DND-41 (cell line): ENCODE measurements around the gene HMGXB3.

Source experiments
- EZH2 ChIP-seq: IDR thresholded peaks from 3 replicates; pipeline ENCODE4 v1.6.1; 2012; ENCODE audit warnings: borderline replicate concordance, low read depth, mild to moderate bottlenecking, moderate library complexity, low read length, inconsistent platforms; ENCODE audit not compliant: severe bottlenecking
- TF ChIP-seq, protein P1 (sequence below): IDR thresholded peaks from 2 replicates; pipeline ENCODE4 v1.5.1; 2012; ENCODE audit warnings: borderline replicate concordance, low read length, moderate library complexity, mild to moderate bottlenecking; ENCODE audit not compliant: poor library complexity, severe bottlenecking; ENCODE audit errors: extremely low read depth

DNA sequence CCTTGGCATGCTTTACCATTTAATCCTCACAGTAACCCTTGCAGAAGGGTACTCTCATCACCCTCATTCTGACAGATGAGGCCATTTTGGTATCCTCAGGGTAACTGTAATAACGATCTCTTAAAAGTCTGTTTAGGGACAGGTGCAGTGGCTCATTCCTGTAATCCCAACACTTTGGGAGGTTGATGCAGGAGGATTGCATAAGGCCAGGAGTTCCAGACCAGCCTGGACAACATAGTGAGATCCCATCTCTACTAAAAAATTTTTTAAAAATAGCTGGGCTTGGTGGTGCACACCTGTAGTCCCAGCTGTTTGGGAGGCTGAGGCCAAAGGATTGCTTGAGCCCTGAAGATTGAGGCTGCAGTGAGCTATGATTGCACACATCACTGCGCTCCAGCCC, 54.0 kb downstream of the HMGXB3 start:
- TF ChIP-seq, protein P1, sequence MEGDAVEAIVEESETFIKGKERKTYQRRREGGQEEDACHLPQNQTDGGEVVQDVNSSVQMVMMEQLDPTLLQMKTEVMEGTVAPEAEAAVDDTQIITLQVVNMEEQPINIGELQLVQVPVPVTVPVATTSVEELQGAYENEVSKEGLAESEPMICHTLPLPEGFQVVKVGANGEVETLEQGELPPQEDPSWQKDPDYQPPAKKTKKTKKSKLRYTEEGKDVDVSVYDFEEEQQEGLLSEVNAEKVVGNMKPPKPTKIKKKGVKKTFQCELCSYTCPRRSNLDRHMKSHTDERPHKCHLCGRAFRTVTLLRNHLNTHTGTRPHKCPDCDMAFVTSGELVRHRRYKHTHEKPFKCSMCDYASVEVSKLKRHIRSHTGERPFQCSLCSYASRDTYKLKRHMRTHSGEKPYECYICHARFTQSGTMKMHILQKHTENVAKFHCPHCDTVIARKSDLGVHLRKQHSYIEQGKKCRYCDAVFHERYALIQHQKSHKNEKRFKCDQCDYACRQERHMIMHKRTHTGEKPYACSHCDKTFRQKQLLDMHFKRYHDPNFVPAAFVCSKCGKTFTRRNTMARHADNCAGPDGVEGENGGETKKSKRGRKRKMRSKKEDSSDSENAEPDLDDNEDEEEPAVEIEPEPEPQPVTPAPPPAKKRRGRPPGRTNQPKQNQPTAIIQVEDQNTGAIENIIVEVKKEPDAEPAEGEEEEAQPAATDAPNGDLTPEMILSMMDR: no peak
- no peak for TF ChIP-seq EZH2
